ENCODE data around the gene GAS2. TPM values are rescaled to one million over a fixed set of nuclear protein-coding genes. Genes with fewer than 3 reads are reported as not detected.
A peak's percentile ranks its signal among the peaks of the same experiment; 100 is the strongest.

The GAS2 gene
- total RNA-seq, 2 experiments from 2014 or later: 1.8 to 4.1 TPM

DNA sequence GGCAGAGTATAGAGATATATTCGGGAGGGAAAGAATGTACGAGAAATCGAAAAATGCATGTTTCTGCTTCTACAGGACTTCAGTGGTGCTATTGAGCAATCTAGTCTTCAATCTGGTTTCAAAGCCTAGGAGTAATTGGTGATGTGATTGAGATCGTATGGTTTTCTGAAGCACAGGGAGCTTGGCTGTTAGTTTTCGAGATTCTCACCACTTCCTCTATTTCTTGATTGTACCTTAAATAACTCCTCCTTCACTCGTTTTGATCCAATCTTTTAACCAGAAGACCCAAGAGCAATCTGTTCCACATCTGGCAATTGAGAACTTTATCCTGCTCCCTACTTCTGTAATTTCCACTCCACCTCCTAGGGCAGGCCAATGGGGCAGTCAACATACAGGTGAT, 193.3 kb downstream of the GAS2 start:
- H3K4me2 ChIP-seq (ENCODE audit: low read length): no peak overlapping the region
- H3K9me3 ChIP-seq (ENCODE audit: low read length): no peaks in the 10 kb centered on the region
- TF ChIP-seq EZH2phosphoT487 (IDR thresholded peaks at IDR 0.05; ENCODE audit: borderline replicate concordance, low read depth, low read length) (no peak), CTCF (conservative IDR thresholded peaks at IDR 0.05; ENCODE audit: low read length) (no peak)
- no TSS peak for BruUV-seq (replicated peaks)
- no peak overlapping the region for H3K27ac ChIP-seq (ENCODE audit: low read depth, low read length, poor library complexity, severe bottlenecking)
- no peaks in the 10 kb centered on the region for H3K36me3 ChIP-seq (ENCODE audit: insufficient read depth, low read length)
- no peak overlapping the region for H3K4me3 ChIP-seq (ENCODE audit: low read depth, low read length, poor library complexity, severe bottlenecking)
- H3K79me2 ChIP-seq (ENCODE audit: insufficient read depth, low read depth, low read length): no peaks in the 10 kb centered on the region
- intact Hi-C loops (cut with micrococcal nuclease; ENCODE audit: unreplicated experiment): no loop called here
- ChIA-PET CTCF (ENCODE audit: unreplicated experiment) (no interaction called here), POLR2A (interaction anchor here (0.5 kb wide), 1 partner anchor 274 kb away, joined by 3 read pairs; no protein-coding TSS in a partner anchor)
- no peak overlapping the region for H2AFZ ChIP-seq (ENCODE audit: low read length)
- no peaks in the 10 kb centered on the region for H3K9me2 ChIP-seq (ENCODE audit: insufficient read depth, low read length)
- H4K20me1 ChIP-seq (ENCODE audit: insufficient read depth, low read length): no peaks in the 10 kb centered on the region
- no peak for DNase-seq (ENCODE audit: low spot score)
- H3K4me1 ChIP-seq (ENCODE audit: insufficient read depth, low read length, poor library complexity, severe bottlenecking): no peaks in the 10 kb centered on the region

- no peaks in the 10 kb centered on the region for H3K79me2 ChIP-seq (ENCODE audit: insufficient read depth, low read depth, low read length)
- ChIA-PET POLR2A (interaction anchor here (0.7 kb wide), 2 partner anchors 17 to 80 kb away, joined by 3 read pairs; no protein-coding TSS in a partner anchor), CTCF (ENCODE audit: unreplicated experiment) (no interaction called here)
Measured at GRCh38 chr11:22860241-22860640, 193.8 kb downstream of the GAS2 start, which contains the start of gene CCDC179. TSS of gene CCDC179 (minus strand) at chr11:22860474. CDS start at chr11:22860421, 53 bp downstream.

More at GRCh38 chr11:22860241-22860640, 193.8 kb downstream of the GAS2 start, which contains the start of gene CCDC179:
- no peaks in the 10 kb centered on the region for H4K20me1 ChIP-seq (ENCODE audit: insufficient read depth, low read length)
- no peaks in the 10 kb centered on the region for H3K4me1 ChIP-seq (ENCODE audit: insufficient read depth, low read length, poor library complexity, severe bottlenecking)
- no peak within 1 kb of the TSS for H2AFZ ChIP-seq (ENCODE audit: low read length)
- H3K36me3 ChIP-seq (ENCODE audit: insufficient read depth, low read length): no peaks in the 10 kb centered on the region
- H3K9me3 ChIP-seq (ENCODE audit: low read length): no peaks in the 10 kb centered on the region
- no peak within 1 kb of the TSS for H3K4me2 ChIP-seq (ENCODE audit: low read length)
- H3K27ac ChIP-seq (ENCODE audit: low read depth, low read length, poor library complexity, severe bottlenecking): no peak within 1 kb of the TSS
- no peak for TF ChIP-seq EZH2phosphoT487 (IDR thresholded peaks at IDR 0.05; ENCODE audit: borderline replicate concordance, low read depth, low read length)
- TF ChIP-seq CTCF (conservative IDR thresholded peaks at IDR 0.05; ENCODE audit: low read length): no peak
- DNase-seq (ENCODE audit: low spot score): no peak
- no peaks in the 10 kb centered on the region for H3K9me2 ChIP-seq (ENCODE audit: insufficient read depth, low read length)
- no TSS peak for BruUV-seq (replicated peaks)
- intact Hi-C loops (cut with micrococcal nuclease; ENCODE audit: unreplicated experiment): no loop called here
- no peak within 1 kb of the TSS for H3K4me3 ChIP-seq (ENCODE audit: low read depth, low read length, poor library complexity, severe bottlenecking)

Small RNA genes lying within 50 kb of the gene (small RNA-seq; reads per million reads assigned to genes)
- gene RNA5SP338: 1.6 reads per million, percentile 69 among the genes with 10 or more reads in this experiment

Other genes starting within 250 kb of the GAS2 start
- gene FANCF, start 40.8 kb upstream of the GAS2 start, total RNA-seq (2014; rRNA removed; shearing (Covaris generic)): 14.5 and 22.2 TPM in 2 replicates
- 17.9 and 18.4 TPM in 2 replicates for gene FANCF, start 40.8 kb upstream of the GAS2 start, total RNA-seq (2022)
- not detected in 2 replicates for gene SVIP, start 163.2 kb downstream of the GAS2 start, total RNA-seq (2014; rRNA removed; shearing (Covaris generic))
- not detected in 2 replicates for gene SVIP, start 163.2 kb downstream of the GAS2 start, total RNA-seq (2022)
- not detected in 2 replicates for gene CCDC179, start 193.9 kb downstream of the GAS2 start, total RNA-seq (2014; rRNA removed; shearing (Covaris generic))
- not detected in 2 replicates for gene CCDC179, start 193.9 kb downstream of the GAS2 start, total RNA-seq (2022)

Data from OCI-LY7 (cell line).